Measurements from ENCODE around the gene SPRED3.

DNA sequence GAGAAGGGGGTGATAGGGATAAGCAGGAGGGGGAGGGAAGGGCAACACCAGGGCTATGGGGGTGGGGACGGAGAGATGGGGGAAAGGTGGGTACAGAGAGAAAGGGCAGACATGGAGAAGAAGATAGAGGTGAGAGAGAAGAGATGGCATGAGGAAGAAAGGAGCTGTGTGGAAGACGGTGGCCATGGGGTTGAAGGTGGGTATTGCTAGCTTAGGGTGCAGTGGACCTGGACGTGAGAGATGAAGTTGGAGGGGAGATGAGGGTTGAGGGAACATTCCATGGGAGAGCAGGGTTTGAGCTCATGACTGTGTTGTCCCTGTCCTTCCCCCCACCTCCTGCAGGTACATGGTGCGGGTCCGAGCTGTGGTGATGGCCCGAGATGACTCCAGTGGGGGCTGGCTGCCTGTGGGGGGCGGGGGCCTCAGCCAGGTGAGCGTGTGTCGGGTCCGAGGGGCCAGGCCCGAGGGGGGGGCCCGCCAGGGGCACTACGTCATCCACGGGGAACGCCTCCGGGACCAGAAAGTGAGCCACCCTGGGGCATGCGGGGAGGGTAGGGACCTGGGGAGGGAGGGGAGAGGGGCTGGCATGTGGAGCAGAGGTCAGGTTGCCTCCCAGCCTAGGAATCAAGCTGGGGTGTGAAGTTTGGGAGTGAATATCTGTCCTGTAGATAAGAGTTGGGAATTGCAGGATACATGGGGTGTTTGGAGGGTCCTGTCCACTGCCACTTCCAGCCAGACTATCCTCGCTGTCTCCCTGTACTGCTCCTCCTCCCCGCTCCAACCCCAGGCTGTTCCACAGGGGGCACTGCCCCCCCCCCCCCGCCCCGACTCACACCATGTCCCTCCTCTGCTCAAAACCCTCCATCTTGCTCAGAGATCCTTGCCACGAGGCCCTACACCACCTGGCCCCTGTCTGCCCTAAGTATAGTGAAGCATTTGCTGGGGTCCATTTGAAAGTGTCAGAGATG, 1.7 kb downstream of the SPRED3 start:
- TF ChIP-seq CTCF (IDR thresholded peaks at IDR 0.05; ENCODE audit: borderline replicate concordance, extremely low read depth, low read length, poor library complexity, severe bottlenecking) = no peak
- no peak for TF ChIP-seq EZH2 (IDR thresholded peaks at IDR 0.05; ENCODE audit: borderline replicate concordance, low read depth, low read length, severe bottlenecking)

Data from DND-41 (cell line).